IPS DF 6.9 (cell line): ENCODE data around the gene REEP5.
A peak's percentile ranks its signal among the peaks of the same experiment; 100 is the strongest.
"Not testable (repeated sequence)": the region's sequence is repeated elsewhere in the genome, so short reads cannot be mapped to it uniquely, and the experiment has no call there.

ENCODE experiments used
- DNase-seq: peaks from one replicate; pipeline ENCODE4 v3.0.0-alpha.2; 2013; ENCODE audit warnings: low read depth, low spot score
- H3K27ac ChIP-seq: one replicate; pipeline ENCODE4 v1.5.1; 2013; ENCODE audit warnings: low read length, control low read depth
- H3K27me3 ChIP-seq: 2 replicates; pipeline ENCODE4 v1.6.1; 2013; ENCODE audit warnings: mild to moderate bottlenecking, low read length; ENCODE audit not compliant: control insufficient read depth, insufficient read depth
- H3K36me3 ChIP-seq: 2 replicates; pipeline ENCODE4 v1.6.1; 2013; ENCODE audit warnings: low read length; ENCODE audit not compliant: control insufficient read depth, insufficient read depth
- H3K4me1 ChIP-seq: 2 replicates; pipeline ENCODE4 v1.6.1; 2013; ENCODE audit warnings: low read length; ENCODE audit not compliant: control insufficient read depth, insufficient read depth
- H3K4me3 ChIP-seq: 2 replicates; pipeline ENCODE4 v1.5.1; 2013; ENCODE audit warnings: mild to moderate bottlenecking, low read length
- H3K9me3 ChIP-seq: 2 replicates; pipeline ENCODE4 v1.6.1; 2013; ENCODE audit warnings: low read length, inconsistent platforms; ENCODE audit not compliant: control insufficient read depth, insufficient read depth
- WGBS: extraction: QIAGEN DNeasy Blood & Tissue Kit; methylation state at CpG from one replicate; pipeline ENCODE4 v1.1.7; 2013; ENCODE audit warnings: mixed read lengths, missing lambda C conversion rate; ENCODE audit not compliant: insufficient read length, insufficient coverage; 5-methylcytosine and 5-hydroxymethylcytosine counted together

The REEP5 gene

DNA sequence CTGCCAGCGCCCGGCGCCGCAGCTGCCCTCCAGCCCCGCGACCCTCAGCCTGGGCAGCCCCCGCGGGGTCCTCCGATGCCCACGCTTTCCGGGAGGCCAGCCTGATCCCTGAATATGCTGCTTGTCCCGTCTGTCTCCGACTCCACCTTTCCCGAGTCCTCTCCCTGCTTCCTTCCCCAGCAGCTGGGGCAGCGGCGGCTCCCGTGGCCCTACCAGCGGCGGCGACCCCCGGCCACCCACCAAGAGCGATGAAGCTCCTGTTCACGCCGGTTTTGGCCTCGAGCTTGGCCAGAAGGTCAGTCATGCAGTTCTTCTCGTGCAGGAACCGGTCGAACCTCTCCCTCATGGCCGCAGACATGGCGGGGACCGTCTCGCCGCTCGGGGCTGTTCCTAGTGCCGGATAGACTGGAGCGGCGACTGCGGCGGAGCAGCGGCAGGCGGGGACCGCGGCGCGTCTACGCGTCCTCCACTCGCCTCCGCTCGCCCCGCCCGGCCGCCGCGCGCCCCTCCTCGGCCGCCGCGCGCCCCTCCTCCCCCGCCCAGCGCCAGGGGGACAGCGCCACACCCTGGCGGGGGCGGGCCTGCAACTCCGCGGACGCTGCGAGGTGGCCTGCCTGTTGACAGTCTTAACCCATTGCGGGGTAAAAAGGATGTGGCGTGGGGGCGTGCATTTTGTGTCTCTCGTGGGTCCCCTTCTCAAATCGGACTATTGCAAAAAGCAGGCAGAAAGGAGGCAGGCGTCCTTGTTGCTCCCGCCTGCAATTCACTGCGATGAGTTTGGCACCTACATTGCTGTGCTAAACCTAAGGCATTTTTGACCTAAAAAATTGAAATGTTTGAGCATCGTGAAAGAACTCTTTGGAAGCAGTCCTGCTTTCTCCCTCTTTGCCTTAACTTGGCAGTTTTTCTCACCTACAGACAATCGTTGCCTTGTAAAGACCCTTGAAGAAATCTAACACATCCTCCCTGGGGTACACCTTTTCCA, at the start of gene REEP5:
TSS of gene REEP5 (minus strand) at position 395 of the 985 bp plus-strand sequence. CDS start at position 358, 37 bp downstream.
- H3K4me1 ChIP-seq: no peaks in the 10 kb centered on the region
- no peak within 1 kb of the TSS for H3K27ac ChIP-seq
- DNase-seq: peak; percentile 41
- peak within 1 kb of the TSS; percentile 74 for H3K4me3 ChIP-seq
- no peaks in the 10 kb centered on the region for H3K36me3 ChIP-seq
- no peaks in the 10 kb centered on the region for H3K9me3 ChIP-seq
- no peaks in the 10 kb centered on the region for H3K27me3 ChIP-seq
- WGBS: no CpG with 5 or more reads among the region's 80 CpGs

DNA sequence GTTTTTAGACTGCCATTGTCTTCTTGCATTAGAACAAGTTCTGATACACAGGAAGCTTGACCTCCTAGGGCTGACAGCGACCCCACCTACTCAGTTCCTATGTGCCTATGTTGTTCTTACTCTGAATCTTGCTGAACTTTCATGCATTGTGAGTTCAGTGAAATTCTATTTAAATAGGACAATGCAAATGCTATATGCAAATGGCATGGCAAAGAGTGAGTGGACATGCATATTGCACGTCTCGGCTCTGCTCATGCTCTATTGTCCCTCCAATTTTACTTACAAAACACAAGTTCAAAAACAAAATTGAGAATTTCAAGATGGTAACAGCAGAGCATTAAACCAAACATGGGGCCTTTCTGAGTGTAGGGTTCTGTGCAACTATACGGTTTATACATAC, 49.2 kb upstream of the REEP5 start:
- no CpG with 5 or more reads among the region's 4 CpGs for WGBS
- Histone ChIP-seq H3K27ac (no peak overlapping the region), H3K27me3 (no peaks in the 10 kb centered on the region), H3K9me3 (no peaks in the 10 kb centered on the region), H3K36me3 (no peaks in the 10 kb centered on the region), H3K4me3 (no peak overlapping the region), H3K4me1 (peaks cover 5% of the 10 kb centered on the region; the same call in 1 of the 2 replicates)
- no peak for DNase-seq

DNA sequence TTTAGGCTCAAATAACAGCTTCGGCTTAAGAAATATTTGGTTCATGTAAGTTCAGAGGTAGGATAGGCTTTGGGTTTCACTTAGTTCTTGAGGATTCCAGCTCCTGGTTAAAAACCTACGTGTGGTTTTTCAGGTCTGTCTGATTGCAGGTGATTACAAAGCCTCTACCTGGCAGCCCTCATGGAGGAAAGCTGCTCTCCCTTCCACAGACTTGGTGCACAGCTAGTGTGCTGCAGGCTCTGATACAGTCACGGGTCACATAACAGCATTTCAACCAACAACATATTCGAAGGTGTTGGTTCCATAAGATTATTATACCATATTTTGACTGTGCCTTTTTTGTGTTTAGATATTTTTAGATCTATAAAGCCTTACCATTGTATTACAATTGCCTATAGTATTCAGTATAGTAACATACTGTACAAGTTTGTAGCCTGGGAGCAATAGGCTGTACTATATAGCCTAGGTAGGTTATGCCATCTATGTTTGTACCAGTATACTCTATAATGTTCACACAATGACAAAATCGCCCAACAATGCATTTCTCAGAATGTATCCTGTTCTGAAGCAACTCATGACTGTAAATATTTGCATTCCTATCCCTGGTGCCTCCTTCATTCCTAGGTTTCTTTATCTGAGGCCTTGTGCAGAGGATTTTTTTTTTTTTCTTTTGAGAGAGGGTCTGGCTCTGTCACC, 46.5 kb upstream of the REEP5 start:
- DNase-seq: no peak
- H3K27me3 ChIP-seq: no peaks in the 10 kb centered on the region
- H3K4me3 ChIP-seq: no peak overlapping the region
- no peak overlapping the region for H3K27ac ChIP-seq
- WGBS: no CpG with 5 or more reads among the region's 5 CpGs
- H3K4me1 ChIP-seq: peaks cover 3% of the 10 kb centered on the region; the same call in 1 of the 2 replicates
- H3K36me3 ChIP-seq: no peaks in the 10 kb centered on the region
- H3K9me3 ChIP-seq: no peaks in the 10 kb centered on the region

DNA sequence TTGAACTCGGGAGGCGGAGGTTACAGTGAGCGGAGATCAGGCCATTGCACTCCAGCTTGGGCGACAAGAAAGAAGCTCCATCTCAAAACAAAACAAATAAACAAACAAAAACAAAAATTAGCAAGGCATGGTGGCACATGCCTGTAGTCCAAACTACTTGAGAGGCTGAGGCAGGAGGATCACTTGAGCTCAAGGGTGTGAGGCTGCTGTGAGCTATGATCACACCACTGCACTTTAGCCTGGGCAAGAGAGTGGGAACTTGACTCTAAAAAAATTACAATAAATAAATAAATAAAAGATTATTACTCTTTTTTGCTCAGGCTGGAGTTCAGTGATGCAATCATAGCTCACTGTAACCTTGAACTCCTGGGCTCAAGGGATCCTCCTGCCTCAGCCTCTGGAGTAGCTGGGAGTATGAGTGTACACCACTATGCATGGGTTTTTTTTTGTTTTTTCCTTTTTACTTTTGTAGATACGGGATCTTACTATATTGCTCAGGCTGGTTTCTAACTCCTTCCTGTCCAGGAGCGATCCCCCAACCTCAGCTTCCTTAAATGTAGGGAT, 45.6 kb upstream of the REEP5 start:
- WGBS: no CpG with 5 or more reads among the region's 6 CpGs
- Histone ChIP-seq H3K9me3 (no peaks in the 10 kb centered on the region), H3K27me3 (no peaks in the 10 kb centered on the region), H3K36me3 (no peaks in the 10 kb centered on the region), H3K4me3 (no peak overlapping the region), H3K4me1 (peaks cover 3% of the 10 kb centered on the region; the same call in 1 of the 2 replicates), H3K27ac (no peak overlapping the region)
- DNase-seq: no peak

DNA sequence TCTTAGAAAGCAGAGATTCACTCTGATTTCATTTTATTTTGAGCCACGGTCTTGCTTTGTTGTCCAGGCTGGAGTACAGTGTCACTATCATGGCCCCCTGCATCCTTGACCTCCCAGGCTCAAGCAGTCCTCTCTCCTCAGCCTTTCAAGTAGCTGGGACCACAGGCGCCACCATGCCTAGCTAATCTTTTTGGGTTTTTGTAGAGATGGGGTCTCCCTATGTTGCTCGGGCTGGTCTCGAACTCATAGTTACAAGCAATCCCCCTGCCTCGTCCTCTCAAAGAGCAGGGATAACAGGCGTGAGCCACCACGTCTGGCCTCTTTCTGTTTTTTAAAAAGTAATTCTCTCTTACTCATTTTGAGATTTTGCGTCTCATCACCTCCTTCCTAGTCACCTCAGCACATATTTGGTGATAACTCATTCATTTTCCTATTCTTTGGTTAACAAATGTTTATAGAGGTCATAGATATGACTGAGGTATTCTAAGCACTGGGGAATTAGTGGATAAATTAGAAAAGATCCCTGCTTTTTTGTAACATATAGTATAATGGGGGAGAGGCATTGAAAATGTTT, 43.8 kb upstream of the REEP5 start:
- Histone ChIP-seq H3K27me3 (no peaks in the 10 kb centered on the region), H3K4me1 (peaks cover 3% of the 10 kb centered on the region; the same call in 1 of the 2 replicates), H3K9me3 (no peaks in the 10 kb centered on the region), H3K36me3 (no peaks in the 10 kb centered on the region), H3K4me3 (no peak overlapping the region), H3K27ac (no peak overlapping the region)
- DNase-seq: no peak
- WGBS: no CpG with 5 or more reads among the region's 8 CpGs

DNA sequence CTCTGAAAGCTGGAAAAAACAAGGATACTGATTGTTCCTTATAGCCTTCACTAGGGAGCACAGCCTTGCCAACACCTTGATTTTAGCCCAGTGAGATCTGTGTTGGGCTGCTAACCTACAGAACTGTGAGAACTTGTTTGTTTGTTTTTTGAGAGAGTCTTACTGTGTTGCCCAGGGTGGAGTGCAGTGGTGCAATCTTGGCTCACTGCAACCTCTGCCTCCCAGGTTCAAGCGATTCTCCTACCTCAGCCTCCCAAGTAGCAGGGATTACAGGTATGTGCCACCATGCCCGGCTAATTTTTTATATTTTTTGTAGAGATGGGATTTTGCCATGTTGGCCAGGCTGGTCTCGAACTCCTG, 41.3 kb upstream of the REEP5 start:
- DNase-seq, H3K27ac ChIP-seq, H3K4me1 ChIP-seq, H3K4me3 ChIP-seq, H3K27me3 ChIP-seq, H3K9me3 ChIP-seq, H3K36me3 ChIP-seq: not testable (repeated sequence)
- WGBS: no CpG with 5 or more reads among the region's 3 CpGs

DNA sequence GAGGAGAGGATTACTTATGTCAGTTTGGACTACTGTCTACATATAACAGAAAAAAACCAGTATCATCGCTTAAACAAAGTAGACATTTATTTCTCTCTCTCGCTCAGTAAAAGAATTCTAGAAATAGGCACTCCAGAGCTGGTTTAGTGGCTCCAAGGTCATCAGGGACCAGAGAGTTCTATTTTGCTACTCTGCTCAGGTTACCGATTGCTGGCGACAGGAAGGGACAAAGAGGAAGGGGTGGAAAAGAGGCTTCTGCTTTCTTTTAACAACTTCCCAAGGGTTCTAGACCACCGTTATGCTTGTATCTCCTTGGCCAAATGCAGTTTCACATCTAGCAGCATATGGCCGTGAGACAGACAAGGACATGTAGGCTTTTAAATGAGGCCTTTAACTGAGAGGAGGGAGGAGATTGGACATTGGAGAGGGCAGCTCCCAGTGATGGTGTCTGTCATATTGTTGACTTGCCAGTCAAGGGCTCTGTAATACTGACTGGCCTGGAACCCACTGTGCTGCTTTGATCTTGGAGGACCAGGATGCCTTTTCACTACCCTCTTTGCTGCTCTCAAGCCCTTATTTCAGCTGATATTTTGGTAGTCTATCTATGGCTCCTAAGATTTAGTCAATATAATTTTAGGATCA, 39.0 kb upstream of the REEP5 start:
- no CpG with 5 or more reads among the region's 6 CpGs for WGBS
- H3K4me1 ChIP-seq: no peaks in the 10 kb centered on the region
- H3K36me3 ChIP-seq: no peaks in the 10 kb centered on the region
- H3K4me3 ChIP-seq: no peak overlapping the region
- no peak overlapping the region for H3K27ac ChIP-seq
- H3K9me3 ChIP-seq: no peaks in the 10 kb centered on the region
- no peak for DNase-seq
- no peaks in the 10 kb centered on the region for H3K27me3 ChIP-seq

DNA sequence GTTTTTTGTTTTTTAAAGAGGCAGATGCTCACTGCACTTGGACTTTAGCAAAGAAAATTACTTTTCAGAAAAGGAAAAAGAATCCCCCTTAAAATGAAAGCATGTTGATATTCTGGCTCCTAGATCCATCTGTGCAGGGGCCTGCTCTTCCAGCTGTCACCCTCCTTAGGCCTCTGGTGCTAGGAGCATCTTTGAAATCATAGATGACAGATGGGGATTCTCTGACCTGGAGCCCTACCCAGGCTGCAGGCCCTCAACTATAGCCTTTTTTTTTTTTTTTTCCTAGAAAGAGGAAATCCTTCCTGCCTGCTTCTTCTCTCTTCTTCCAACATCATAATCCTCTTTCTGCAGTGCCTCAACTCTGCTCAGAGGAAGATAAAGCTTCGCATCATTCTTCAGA, 38.3 kb upstream of the REEP5 start:
- H3K4me3 ChIP-seq: no peak overlapping the region
- no CpG with 5 or more reads among the region's 1 CpG for WGBS
- no peak for DNase-seq
- no peaks in the 10 kb centered on the region for H3K36me3 ChIP-seq
- H3K27ac ChIP-seq: no peak overlapping the region
- no peaks in the 10 kb centered on the region for H3K4me1 ChIP-seq
- no peaks in the 10 kb centered on the region for H3K9me3 ChIP-seq
- no peaks in the 10 kb centered on the region for H3K27me3 ChIP-seq

DNA sequence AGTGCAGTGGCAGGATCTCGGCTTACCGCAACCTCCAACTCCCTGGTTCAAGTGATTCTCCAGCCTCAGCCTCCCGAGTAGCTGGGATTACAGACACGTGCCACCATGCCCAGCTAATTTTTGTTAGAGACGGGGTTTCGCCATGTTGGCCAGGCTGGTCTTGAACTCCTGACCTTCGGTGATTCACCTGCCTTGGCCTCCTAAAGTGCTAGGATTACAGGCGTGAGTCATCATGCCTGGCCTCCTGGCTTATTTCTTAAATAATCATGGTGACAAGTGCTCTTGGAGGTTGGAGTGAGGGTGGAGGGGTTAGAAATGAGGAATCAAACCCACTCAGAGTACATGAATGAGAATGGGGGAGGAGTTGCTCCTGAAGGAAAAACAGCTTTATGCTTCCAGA, 37.8 kb upstream of the REEP5 start:
- DNase-seq, H3K9me3 ChIP-seq, H3K27me3 ChIP-seq, H3K36me3 ChIP-seq, H3K4me3 ChIP-seq, H3K27ac ChIP-seq, H3K4me1 ChIP-seq: not testable (repeated sequence)
- no CpG with 5 or more reads among the region's 8 CpGs for WGBS
